ENCODE data around the gene PPP1R12A. TPM values are rescaled to one million over a fixed set of nuclear protein-coding genes. Genes with fewer than 3 reads are reported as not detected.

PPP1R12A gene
- total RNA-seq, 3 donors from 2014 or later = 63.7 to 253 (median 74.3) TPM

- no peak for TF ChIP-seq CTCF (IDR thresholded peaks at IDR 0.05)
- intact Hi-C loops (cut with DNase I, micrococcal nuclease) = no loop called here
- ATAC-seq (no peak), DNase-seq (no peak)
- Histone ChIP-seq H3K4me3 (no peak overlapping the region), H3K4me1 (ENCODE audit: low read depth) (no peaks in the 10 kb centered on the region), H3K36me3 (ENCODE audit: low read depth) (no peaks in the 10 kb centered on the region), H3K9me3 (peaks cover 12% of the 10 kb centered on the region)
Observed at GRCh38 chr12:79841248-79841877, 93.5 kb downstream of the PPP1R12A start.

GRCh38 chr12:79838359-79838758 lies 96.5 kb downstream of the PPP1R12A start:
- TF ChIP-seq CTCF (IDR thresholded peaks at IDR 0.05) = no peak
- Histone ChIP-seq H3K9me3 (peaks cover 12% of the 10 kb centered on the region), H3K4me1 (ENCODE audit: low read depth) (no peaks in the 10 kb centered on the region), H3K4me3 (no peak overlapping the region), H3K36me3 (ENCODE audit: low read depth) (no peaks in the 10 kb centered on the region)
- intact Hi-C loops (cut with DNase I, micrococcal nuclease) = no loop called here
- ATAC-seq (no peak), DNase-seq (no peak)

- H3K9me3 ChIP-seq = peaks cover 12% of the 10 kb centered on the region
- intact Hi-C loops (cut with DNase I, micrococcal nuclease) = no loop called here
- no peak for TF ChIP-seq CTCF (IDR thresholded peaks at IDR 0.05)
- DNase-seq (no peak), ATAC-seq (no peak)
- H3K4me1 ChIP-seq (ENCODE audit: low read depth) = no peaks in the 10 kb centered on the region
- H3K4me3 ChIP-seq = no peak overlapping the region
- H3K36me3 ChIP-seq (ENCODE audit: low read depth) = no peaks in the 10 kb centered on the region
Observed at GRCh38 chr12:79837575-79837974, 97.3 kb downstream of the PPP1R12A start.

GRCh38 chr12:79835377-79835843 lies 99.5 kb downstream of the PPP1R12A start:
- DNase-seq (no peak), ATAC-seq (no peak)
- Histone ChIP-seq H3K4me3 (no peak overlapping the region), H3K36me3 (ENCODE audit: low read depth) (no peaks in the 10 kb centered on the region), H3K4me1 (ENCODE audit: low read depth) (no peaks in the 10 kb centered on the region), H3K9me3 (peaks cover 12% of the 10 kb centered on the region)
- no peak for TF ChIP-seq CTCF (IDR thresholded peaks at IDR 0.05)
- intact Hi-C loops (cut with DNase I, micrococcal nuclease) = no loop called here

- Histone ChIP-seq H3K4me3 (no peak overlapping the region), H3K9me3 (peaks cover 12% of the 10 kb centered on the region), H3K36me3 (ENCODE audit: low read depth) (no peaks in the 10 kb centered on the region), H3K4me1 (ENCODE audit: low read depth) (no peaks in the 10 kb centered on the region)
- no peak for TF ChIP-seq CTCF (IDR thresholded peaks at IDR 0.05)
- intact Hi-C loops (cut with DNase I, micrococcal nuclease) = no loop called here
- ATAC-seq (no peak), DNase-seq (no peak)
Observed at GRCh38 chr12:79834712-79835376, 100.1 kb downstream of the PPP1R12A start.
